SU-DHL-6 (cell line): ENCODE measurements around the gene HOXA7.

Experiments
- H2AFZ ChIP-seq: fragments of 200-600 bp; sonication (generic); 2 replicates; pipeline ENCODE4 v1.6.1; 2014; ENCODE audit warnings: low read depth, mild to moderate bottlenecking, moderate library complexity, mixed read lengths, antibody characterized with exemption, low read length; ENCODE audit not compliant: severe bottlenecking
- H3F3A ChIP-seq: fragments of 200-600 bp; shearing (Covaris generic); 2 replicates; pipeline ENCODE4 v1.6.0; 2016; ENCODE audit warnings: antibody characterized with exemption, mild to moderate bottlenecking; ENCODE audit not compliant: insufficient read depth
- H3K27ac ChIP-seq: fragments of 200-600 bp; sonication (generic); 2 replicates; pipeline ENCODE4 v1.5.1; 2016; ENCODE audit warnings: low read depth, mild to moderate bottlenecking, low read length, moderate library complexity, mixed read lengths
- H3K27me3 ChIP-seq: fragments of 200-600 bp; sonication (generic), shearing (Covaris generic); 2 replicates; pipeline ENCODE4 v1.6.0; 2014; ENCODE audit warnings: mild to moderate bottlenecking, low read length
- H3K36me3 ChIP-seq: fragments of 200-600 bp; sonication (generic); 2 replicates; pipeline ENCODE4 v1.6.1; 2014; ENCODE audit warnings: mild to moderate bottlenecking, low read length, mixed read lengths
- H3K4me2 ChIP-seq: fragments of 300-600, 200-600 bp; shearing (Covaris generic), sonication (generic); 2 replicates; pipeline ENCODE4 v1.6.0; 2014; ENCODE audit warnings: low read length, low read depth, mild to moderate bottlenecking; ENCODE audit not compliant: poor library complexity, severe bottlenecking
- H3K4me3 ChIP-seq: fragments of 200-600 bp; sonication (generic); 2 replicates; pipeline ENCODE4 v1.5.1; 2014; ENCODE audit warnings: antibody characterized with exemption, low read length, mild to moderate bottlenecking, mixed read lengths; ENCODE audit not compliant: insufficient read depth, poor library complexity, severe bottlenecking
- H3K79me2 ChIP-seq: fragments of 200-600 bp; sonication (generic); 2 replicates; pipeline ENCODE4 v1.6.1; 2014; ENCODE audit warnings: mild to moderate bottlenecking, low read length, moderate library complexity; ENCODE audit not compliant: insufficient read depth
- H3K9ac ChIP-seq: fragments of 200-600 bp; sonication (generic); 2 replicates; pipeline ENCODE4 v1.7.0; 2014; ENCODE audit warnings: mild to moderate bottlenecking, low read length
- H3K9me2 ChIP-seq: fragments of 200-600 bp; sonication (generic); replicated peaks from 2 replicates; pipeline ENCODE4 v1.6.1; 2014; ENCODE audit warnings: low read length; ENCODE audit not compliant: insufficient read depth
- H3K9me3 ChIP-seq: fragments of 200-600 bp; sonication (generic); 2 replicates; pipeline ENCODE4 v1.6.1; 2014; ENCODE audit warnings: low read length, mixed read lengths; ENCODE audit not compliant: insufficient read depth
- H4K20me1 ChIP-seq: fragments of 200-600 bp; sonication (generic); 2 replicates; pipeline ENCODE4 v1.6.1; 2014; ENCODE audit warnings: low read depth, mild to moderate bottlenecking, antibody characterized with exemption, low read length, moderate library complexity, mixed read lengths
- CTCF ChIP-seq: fragments of 200-600 bp; sonication (generic); IDR thresholded peaks from one replicate; pipeline ENCODE4 v1.5.1; 2017; ENCODE audit warnings: antibody characterized with exemption, mild to moderate bottlenecking, low read length, moderate library complexity; ENCODE audit not compliant: insufficient read depth, poor library complexity, severe bottlenecking
- EZH2phosphoT487 ChIP-seq: fragments of 200-600 bp; sonication (generic), shearing (Covaris generic); conservative IDR thresholded peaks from 2 replicates; pipeline ENCODE4 v1.6.1; 2018; ENCODE audit warnings: mild to moderate bottlenecking, antibody characterized with exemption, low read length, moderate library complexity, mixed read lengths

The HOXA7 gene

GRCh38 chr7:27199849-27200760 is 43.6 kb upstream of the HOXA7 start, which contains the start of gene HOXA13:
TSS of gene HOXA13 (minus strand) at chr7:27200091. CDS start at chr7:27200077, 14 bp downstream.
- H3K4me3 ChIP-seq, result peak within 1 kb of the TSS; percentile 61
- TF ChIP-seq CTCF, result no peak
- H4K20me1 ChIP-seq, result no peaks in the 10 kb centered on the region
- peak within 1 kb of the TSS; percentile 63 for H3K4me2 ChIP-seq
- H3K27me3 ChIP-seq, result no peaks in the 10 kb centered on the region
- H2AFZ ChIP-seq, result peak within 1 kb of the TSS; percentile 76
- H3K9me3 ChIP-seq, result no peaks in the 10 kb centered on the region
- H3K79me2 ChIP-seq, result no peaks in the 10 kb centered on the region
- no peaks in the 10 kb centered on the region for H3K9me2 ChIP-seq
- no peak within 1 kb of the TSS for H3K27ac ChIP-seq
- H3F3A ChIP-seq, result no peaks in the 10 kb centered on the region
- no peaks in the 10 kb centered on the region for H3K36me3 ChIP-seq
- peak within 1 kb of the TSS; percentile 48 for H3K9ac ChIP-seq

- no peaks in the 10 kb centered on the region for H3K9me2 ChIP-seq
- no peak overlapping the region for H3K27ac ChIP-seq
- H3K9ac ChIP-seq, result no peak overlapping the region
- H3K4me3 ChIP-seq, result peak overlapping the region; percentile 61
- no peaks in the 10 kb centered on the region for H3K36me3 ChIP-seq
- TF ChIP-seq EZH2phosphoT487, result no peak
- no peak for TF ChIP-seq CTCF
- H3K27me3 ChIP-seq, result no peaks in the 10 kb centered on the region
- H2AFZ ChIP-seq, result no peak overlapping the region
- H3K4me2 ChIP-seq, result no peak overlapping the region
- H3K9me3 ChIP-seq, result no peaks in the 10 kb centered on the region
- no peaks in the 10 kb centered on the region for H3F3A ChIP-seq
- no peaks in the 10 kb centered on the region for H4K20me1 ChIP-seq
- no peaks in the 10 kb centered on the region for H3K79me2 ChIP-seq
Observed at GRCh38 chr7:27198871-27199801, 42.7 kb upstream of the HOXA7 start.

- no peak overlapping the region for H3K4me3 ChIP-seq
- no peak overlapping the region for H2AFZ ChIP-seq
- H3K27ac ChIP-seq, result no peak overlapping the region
- H3K9ac ChIP-seq, result no peak overlapping the region
- no peaks in the 10 kb centered on the region for H3K36me3 ChIP-seq
- H3K9me2 ChIP-seq, result no peaks in the 10 kb centered on the region
- no peaks in the 10 kb centered on the region for H3K27me3 ChIP-seq
- no peaks in the 10 kb centered on the region for H4K20me1 ChIP-seq
- H3K4me2 ChIP-seq, result no peak overlapping the region
- H3K79me2 ChIP-seq, result no peaks in the 10 kb centered on the region
- H3K9me3 ChIP-seq, result no peaks in the 10 kb centered on the region
- TF ChIP-seq CTCF, result no peak
- TF ChIP-seq EZH2phosphoT487, result no peak
- no peaks in the 10 kb centered on the region for H3F3A ChIP-seq
Observed at GRCh38 chr7:27198138-27198841, 41.8 kb upstream of the HOXA7 start.
